H1 (cell line): ENCODE results near the gene NEGR1. TPM values are rescaled to one million over a fixed set of nuclear protein-coding genes. Genes with fewer than 3 reads are reported as not detected.
A peak's percentile ranks its signal among the peaks of the same experiment; 100 is the strongest.

ENCODE experiments used
- CTCF ChIA-PET: fragments of 300-600 bp; sonication (Branson Sonifier 250); formaldehyde crosslinking; loops from one replicate; lab custom pipeline; 2021; ENCODE audit not compliant: partially characterized antibody; lab: Charles Lee
- POLR2A ChIA-PET: fragments of 300-600 bp; sonication (Branson Sonifier 250); formaldehyde crosslinking; loops from one replicate; lab custom pipeline; 2021; ENCODE audit warnings: inconsistent platforms; ENCODE audit not compliant: partially characterized antibody; lab: Charles Lee
- DNase-seq, 2 experiments: peaks; one replicate each; pipeline versions ENCODE4 v3.0.0 to v3.0.0-alpha.2; 2010 to 2022; ENCODE audit warnings: low spot score in 2 of 2, low read depth in 1 of 2, mixed read lengths in 1 of 2
- FAIRE-seq: peaks from 2 replicates; lab custom pipeline; 2011; peaks lifted over from hg19 to GRCh38; lab: Jason Lieb, UNC
- H2AFZ ChIP-seq: 2 replicates; pipeline ENCODE4 v1.8.1; 2012; ENCODE audit warnings: low read length, inconsistent platforms
- H2AK5ac ChIP-seq: 2 replicates; pipeline ENCODE4 v1.6.1; 2013; ENCODE audit warnings: low read depth, low read length
- H2BK120ac ChIP-seq: replicated peaks from 2 replicates; pipeline ENCODE3; 2013; ENCODE audit warnings: low read depth, low read length, inconsistent platforms
- H2BK12ac ChIP-seq: 2 replicates; pipeline ENCODE4 v1.6.1; 2013; ENCODE audit warnings: low read depth, low read length
- H2BK15ac ChIP-seq: 2 replicates; pipeline ENCODE4 v1.6.1; 2013; ENCODE audit warnings: low read length
- H2BK20ac ChIP-seq: 2 replicates; pipeline ENCODE4 v1.6.1; 2013; ENCODE audit warnings: low read length
- H2BK5ac ChIP-seq: 2 replicates; pipeline ENCODE4 v1.6.1; 2013; ENCODE audit warnings: low read depth, low read length
- H3K14ac ChIP-seq: 2 replicates; pipeline ENCODE4 v1.6.1; 2013; ENCODE audit warnings: inconsistent platforms; ENCODE audit not compliant: insufficient read length
- H3K18ac ChIP-seq: 2 replicates; pipeline ENCODE4 v1.6.1; 2013; ENCODE audit warnings: low read length; ENCODE audit errors: extremely low read depth
- H3K23ac ChIP-seq: 2 replicates; pipeline ENCODE4 v1.6.1; 2013; ENCODE audit warnings: inconsistent platforms; ENCODE audit not compliant: insufficient read length
- H3K23me2 ChIP-seq: 2 replicates; pipeline ENCODE4 v1.6.1; 2013; ENCODE audit warnings: low read depth, low read length
- H3K27ac ChIP-seq: 2 replicates; pipeline ENCODE4 v1.6.1; 2011; ENCODE audit warnings: low read depth, low read length, inconsistent platforms
- H3K27me3 ChIP-seq, 4 experiments: replicated peaks in 1 of 4; 1 replicate in 1 of 4; 2 replicates in 3 of 4; pipeline versions ENCODE4 v1.6.1 to v1.8.1; 2011 to 2013; ENCODE audit warnings: low read length in 3 of 4, mild to moderate bottlenecking in 3 of 4, inconsistent platforms in 2 of 4, mixed read lengths in 2 of 4, moderate library complexity in 1 of 4; ENCODE audit not compliant: control insufficient read depth in 3 of 4, insufficient read depth in 3 of 4; ENCODE audit errors: extremely low read depth in 1 of 4
- H3K36me3 ChIP-seq, 4 experiments: 2 replicates each; pipeline versions ENCODE4 v1.6.1 to v1.8.1; 2011 to 2013; ENCODE audit warnings: mild to moderate bottlenecking in 4 of 4, low read length in 3 of 4, moderate library complexity in 2 of 4, control low read depth in 1 of 4, inconsistent platforms in 1 of 4; ENCODE audit not compliant: insufficient read depth in 4 of 4, control insufficient read depth in 2 of 4
- H3K4ac ChIP-seq: replicated peaks from 2 replicates; pipeline ENCODE3; 2013; ENCODE audit warnings: low read length, low read depth, mixed read lengths, inconsistent platforms; ENCODE audit not compliant: insufficient read length
- H3K4me1 ChIP-seq, 4 experiments: replicated peaks in 1 of 4; 1 replicate in 1 of 4; 2 replicates in 3 of 4; pipeline versions ENCODE4 v1.6.1 to v1.8.1; 2011 to 2013; ENCODE audit warnings: low read length in 3 of 4, inconsistent platforms in 2 of 4, mixed read lengths in 1 of 4; ENCODE audit not compliant: insufficient read depth in 4 of 4, control insufficient read depth in 3 of 4
- H3K4me2 ChIP-seq, 2 experiments: 2 replicates each; pipeline versions ENCODE4 v1.6.1 to v1.8.1; 2011 to 2013; ENCODE audit warnings: low read depth in 2 of 2, low read length in 2 of 2, control low read depth in 1 of 2, inconsistent platforms in 1 of 2, mild to moderate bottlenecking in 1 of 2; ENCODE audit not compliant: insufficient read depth in 1 of 2
- H3K4me3 ChIP-seq, 4 experiments: fragments of 200-600, 300-600 bp in 1 of 4; sonication (generic), shearing (Covaris generic), sonication (Bioruptor Twin) in 1 of 4; 2 replicates each; pipeline versions ENCODE4 v1.5.1 to v1.8.1; 2011 to 2016; ENCODE audit warnings: low read length in 4 of 4, low read depth in 3 of 4, control low read depth in 2 of 4, inconsistent platforms in 2 of 4, mild to moderate bottlenecking in 2 of 4, mixed read lengths in 1 of 4, moderate library complexity in 1 of 4; ENCODE audit not compliant: insufficient read depth in 2 of 4; ENCODE audit errors: extremely low read depth in 1 of 4
- H3K56ac ChIP-seq: replicated peaks from 2 replicates; pipeline ENCODE3; 2013; ENCODE audit warnings: low read depth, mild to moderate bottlenecking, mixed read lengths, low read length, inconsistent platforms; ENCODE audit not compliant: insufficient read length
- H3K79me1 ChIP-seq: 2 replicates; pipeline ENCODE4 v1.6.1; 2013; ENCODE audit warnings: low read depth, low read length, control low read depth
- H3K79me2 ChIP-seq, 2 experiments: 2 replicates each; pipeline versions ENCODE4 v1.6.1 to v1.8.1; 2012 to 2013; ENCODE audit warnings: low read length in 2 of 2, mild to moderate bottlenecking in 2 of 2, inconsistent platforms in 1 of 2; ENCODE audit not compliant: insufficient read depth in 2 of 2, control insufficient read depth in 1 of 2
- H3K9ac ChIP-seq, 4 experiments: replicated peaks in 1 of 4; 1 replicate in 1 of 4; 2 replicates in 3 of 4; pipeline versions ENCODE4 v1.6.1 to v1.8.1; 2011 to 2013; ENCODE audit warnings: low read depth in 3 of 4, low read length in 3 of 4, control low read depth in 2 of 4, mild to moderate bottlenecking in 2 of 4, moderate library complexity in 2 of 4, inconsistent platforms in 1 of 4; ENCODE audit errors: extremely low read depth in 1 of 4
- H3K9me3 ChIP-seq, 2 experiments: 2 replicates each; pipeline versions ENCODE4 v1.6.1 to v1.8.1; 2012 to 2013; ENCODE audit warnings: mild to moderate bottlenecking in 2 of 2, moderate library complexity in 2 of 2, control low read depth in 1 of 2, inconsistent platforms in 1 of 2, low read depth in 1 of 2, low read length in 1 of 2, mixed read lengths in 1 of 2; ENCODE audit not compliant: insufficient read depth in 2 of 2
- H4K20me1 ChIP-seq, 2 experiments: replicated peaks in 1 of 2; 2 replicates each; pipeline versions ENCODE3 to v1.8.1; 2011 to 2013; ENCODE audit warnings: inconsistent platforms in 2 of 2, low read length in 2 of 2, mild to moderate bottlenecking in 1 of 2; ENCODE audit not compliant: insufficient read depth in 2 of 2, control insufficient read depth in 1 of 2
- H4K5ac ChIP-seq: 2 replicates; pipeline ENCODE4 v1.6.1; 2013; ENCODE audit warnings: low read length, low read depth, mixed read lengths, inconsistent platforms; ENCODE audit not compliant: insufficient read length
- H4K8ac ChIP-seq: 2 replicates; pipeline ENCODE4 v1.8.0; 2013; ENCODE audit warnings: mild to moderate bottlenecking, moderate library complexity, low read length, inconsistent platforms; ENCODE audit not compliant: insufficient read depth; ENCODE audit errors: extremely low read depth
- H4K91ac ChIP-seq: replicated peaks from 2 replicates; pipeline ENCODE3; 2013; ENCODE audit warnings: low read length, mixed read lengths, inconsistent platforms; ENCODE audit not compliant: insufficient read length
- ASH2L ChIP-seq: fragments of 200-600, 300-600 bp; sonication (generic); IDR thresholded peaks from one replicate; pipeline ENCODE4 v1.7.1; 2017; ENCODE audit warnings: low read length
- ATF2 ChIP-seq: IDR thresholded peaks from 2 replicates; pipeline ENCODE4 v1.6.1; 2012; ENCODE audit warnings: low read length, inconsistent platforms
- BCL11A ChIP-seq, 2 experiments: IDR thresholded peaks; one replicate each; pipeline ENCODE4 v1.6.1; 2011; ENCODE audit warnings: low read depth in 2 of 2, low read length in 2 of 2, mild to moderate bottlenecking in 2 of 2
- CBX5 ChIP-seq: fragments of 300-800, 300-1000 bp; sonication (generic); IDR thresholded peaks from 2 replicates; pipeline ENCODE4 v1.7.1; 2016; ENCODE audit warnings: antibody characterized with exemption, low read length, low read depth
- CBX8 ChIP-seq: fragments of 300-800, 300-1000 bp; sonication (generic); IDR thresholded peaks from 2 replicates; pipeline ENCODE4 v1.7.1; 2016; ENCODE audit warnings: low read depth, low read length, borderline replicate concordance
- CHD1 ChIP-seq: IDR thresholded peaks from 2 replicates; pipeline ENCODE4 v1.6.1; 2012; ENCODE audit warnings: low read depth, low read length, improper control_type of control experiment
- E2F6 ChIP-seq: IDR thresholded peaks from 2 replicates; pipeline ENCODE4 v1.6.1; 2012; ENCODE audit warnings: inconsistent platforms
- POU5F1 ChIP-seq: IDR thresholded peaks from 2 replicates; pipeline ENCODE4 v1.6.1; 2011; ENCODE audit warnings: low read depth, mild to moderate bottlenecking, low read length, moderate library complexity
- SIN3A ChIP-seq, 2 experiments: IDR thresholded peaks in 1 of 2; conservative IDR thresholded peaks in 1 of 2; 2 replicates each; pipeline ENCODE4 v1.6.1; 2011 to 2012; ENCODE audit warnings: low read length in 2 of 2, improper control_type of control experiment in 1 of 2, low read depth in 1 of 2, mild to moderate bottlenecking in 1 of 2
- SIRT6 ChIP-seq: IDR thresholded peaks from one replicate; pipeline ENCODE4 v1.7.1; 2012; ENCODE audit warnings: low read length, inconsistent platforms
- SP2 ChIP-seq: IDR thresholded peaks from 2 replicates; pipeline ENCODE4 v1.6.1; 2012; ENCODE audit warnings: mild to moderate bottlenecking, low read length, inconsistent platforms
- ZNF274 ChIP-seq: IDR thresholded peaks from 2 replicates; pipeline ENCODE4 v1.7.0; 2012; ENCODE audit warnings: low read length, borderline replicate concordance; ENCODE audit errors: extremely low read depth
- WGBS, 2 experiments: shearing (Covaris generic) in 1 of 2; methylation state at CpG; one replicate each; pipeline versions ENCODE4 v1.1.6 to v1.1.7; 2013 to 2015; ENCODE audit warnings: low lambda C conversion rate in 2 of 2, mixed read lengths in 2 of 2, inconsistent platforms in 1 of 2, low coverage in 1 of 2, missing lambda C conversion rate in 1 of 2; ENCODE audit not compliant: insufficient replicate concordance in 2 of 2, insufficient coverage in 1 of 2, insufficient read length in 1 of 2; ENCODE audit errors: extremely low coverage in 1 of 2, missing lambda C conversion rate in 1 of 2; 5-methylcytosine and 5-hydroxymethylcytosine counted together
- polyA plus RNA-seq, 7 experiments: library from polyadenylated mRNA; depleted of rRNA in 3 of 7; stranded (reverse) in 5 of 7; unstranded in 2 of 7; fragments of >200 nt in 5 of 7; fragments of 200-250 nt in 2 of 7; gene quantifications; 1 replicate in 5 of 7; 2 replicates in 1 of 7; 4 replicates in 1 of 7; pipeline versions ENCODE4 v1.2.1 to v1.2.3, GENCODE V29; 2011 to 2013; ENCODE audit warnings: missing spikeins in 2 of 7, mixed read lengths in 2 of 7
- total RNA-seq: library from RNA; stranded (reverse); fragmentation: NEBNext Ultra II Directional; extraction: Animal tissue kit (Norgen Biotek cat#: 25700); gene quantifications from 2 replicates; pipeline ENCODE4 v1.2.1, GENCODE V29; 2021

NEGR1 gene
- total and polyA plus RNA-seq, 2 of the 8 experiments (the other 6 are each of a cell fraction or from before 2014, with no cell fraction given): 0.71 to 1.3 TPM

DNA sequence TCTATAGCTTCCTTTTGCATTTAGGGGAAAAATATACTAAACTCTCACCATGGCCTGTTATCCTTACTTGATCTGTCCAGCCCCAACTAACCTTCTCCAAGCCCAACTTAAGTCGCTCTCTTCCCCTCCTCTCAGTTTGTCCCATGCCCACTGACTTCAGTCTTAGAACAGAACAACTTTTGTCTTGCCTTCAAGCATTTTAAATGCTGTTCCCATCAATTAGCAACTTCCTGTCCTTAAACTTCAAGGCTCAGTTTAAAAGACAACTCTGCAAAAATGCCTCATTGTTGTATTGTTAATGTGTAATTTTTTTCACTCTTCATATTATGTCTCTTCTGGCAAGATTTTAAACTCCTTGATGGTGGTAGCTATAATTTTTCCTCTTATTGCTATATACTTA, 526.9 kb downstream of the NEGR1 start:
- no peak overlapping the region for H3K4ac ChIP-seq
- no peak overlapping the region for H2BK20ac ChIP-seq
- H4K5ac ChIP-seq: no peak overlapping the region
- no peaks in the 10 kb centered on the region for H4K20me1 ChIP-seq
- no peak overlapping the region for H3K14ac ChIP-seq
- 89% methylated on average over 1 of the region's 1 CpG; no CpG with 5 or more reads in 1 of the 2 experiments for WGBS, 2 experiments
- 0 out of 2 replicates have a peak overlapping the region, but pooled peaks have one; percentile 40 for H2AFZ ChIP-seq
- H3K23me2 ChIP-seq: no peaks in the 10 kb centered on the region
- H3K27me3 ChIP-seq: no peaks in the 10 kb centered on the region
- H3K18ac ChIP-seq: no peak overlapping the region
- no peak overlapping the region for H4K8ac ChIP-seq
- POLR2A ChIA-PET: no interaction called here
- no peak overlapping the region for H3K27ac ChIP-seq
- H2BK120ac ChIP-seq: no peak overlapping the region
- no peak overlapping the region for H2BK15ac ChIP-seq
- no peak overlapping the region for H3K9ac ChIP-seq
- no peaks in the 10 kb centered on the region for H3K79me1 ChIP-seq
- H3K9me3 ChIP-seq: no peaks in the 10 kb centered on the region
- DNase-seq (no peak), FAIRE-seq (no peak)
- H2BK12ac ChIP-seq: no peak overlapping the region
- no peak overlapping the region for H3K4me3 ChIP-seq
- no peaks in the 10 kb centered on the region for H3K36me3 ChIP-seq
- no peaks in the 10 kb centered on the region for H3K79me2 ChIP-seq
- no peak overlapping the region for H2AK5ac ChIP-seq
- no peak overlapping the region for H3K23ac ChIP-seq
- H4K91ac ChIP-seq: no peak overlapping the region
- H3K4me1 ChIP-seq: no peaks in the 10 kb centered on the region; a peak in 2 of 7 replicates
- no peak overlapping the region for H3K56ac ChIP-seq
- no peak overlapping the region for H2BK5ac ChIP-seq
- CTCF ChIA-PET: interaction anchor here (0.6 to 0.7 kb wide), 2 partner anchors 18 to 52 kb away, joined by 3 read pairs; no protein-coding TSS in a partner anchor
- H3K4me2 ChIP-seq: no peak overlapping the region
- TF ChIP-seq ASH2L (no peak), POU5F1 (no peak), BCL11A (IDR thresholded peaks at IDR 0.05; ENCODE audit: low read depth in 2 of 2, low read length in 2 of 2) (no peak), CBX5 (no peak), ATF2 (no peak), SIRT6 (no peak), CBX8 (no peak), E2F6 (no peak), SP2 (no peak), SIN3A (conservative IDR thresholded peaks at IDR 0.05 in 1 of 2, IDR thresholded peaks at IDR 0.05 in 1 of 2; ENCODE audit: low read depth in 1 of 2, low read length in 2 of 2) (no peak), CHD1 (no peak), ZNF274 (no peak)
